Gastrocnemius medialis (tissue), 4 donors: Measurements from ENCODE around the gene UROC1. TPM values are rescaled to one million over a fixed set of nuclear protein-coding genes. Genes with fewer than 3 reads are reported as not detected.

Experiments
- ATAC-seq, 2 donors: fragments of 150-250 bp; one replicate each; pipeline ENCODE4 v1.9.1; 2016
- DNase-seq, 2 donors: peaks; one replicate each; pipeline ENCODE4 v3.0.0-alpha.2; 2019
- H3K27ac ChIP-seq, 4 donors: fragments of 200-600 bp; sonication (generic); 1 replicate in 1 of 4; 2 replicates in 3 of 4; pipeline ENCODE4 v1.5.1; 2016 to 2018; ENCODE audit warnings: mild to moderate bottlenecking in 2 of 4, moderate library complexity in 1 of 4
- H3K27me3 ChIP-seq, 3 donors: fragments of 200-600 bp; sonication (generic) in 2 of 3; 1 replicate in 1 of 3; 2 replicates in 2 of 3; pipeline versions ENCODE4 v1.5.1 to v1.6.0; 2016 to 2019; ENCODE audit warnings: mild to moderate bottlenecking in 1 of 3, moderate library complexity in 1 of 3
- H3K36me3 ChIP-seq, 2 donors: fragments of 200-600 bp; sonication (generic) in 1 of 2; one replicate each; pipeline ENCODE4 v1.5.1; 2017 to 2018
- H3K4me1 ChIP-seq, 2 donors: fragments of 200-600 bp; sonication (generic) in 1 of 2; one replicate each; pipeline ENCODE4 v1.5.1; 2016 to 2017; ENCODE audit warnings: mild to moderate bottlenecking in 2 of 2
- H3K4me3 ChIP-seq, 4 donors: fragments of 200-600 bp; sonication (generic) in 3 of 4; 1 replicate in 1 of 4; 2 replicates in 3 of 4; pipeline ENCODE4 v1.5.1; 2016 to 2019; ENCODE audit warnings: mild to moderate bottlenecking in 2 of 4
- H3K9me3 ChIP-seq, 3 donors: fragments of 200-600 bp; sonication (generic) in 2 of 3; 1 replicate in 1 of 3; 2 replicates in 2 of 3; pipeline ENCODE4 v1.5.1; 2016 to 2019
- CTCF ChIP-seq, 5 experiments: fragments of 450-650 bp in 3 of 5; fragments of 200-600 bp in 2 of 5; sonication (generic) in 2 of 5; IDR thresholded peaks in 4 of 5; conservative IDR thresholded peaks in 1 of 5; 1 replicate in 4 of 5; 2 replicates in 1 of 5; pipeline ENCODE4 v1.5.1; 2016 to 2019; ENCODE audit warnings: antibody characterized with exemption in 5 of 5, mild to moderate bottlenecking in 3 of 5, moderate library complexity in 3 of 5
- POLR2A ChIP-seq, 2 donors: fragments of 450-650 bp; IDR thresholded peaks; one replicate each; pipeline ENCODE4 v1.6.1; 2017; ENCODE audit warnings: antibody characterized with exemption in 2 of 2, mild to moderate bottlenecking in 2 of 2, moderate library complexity in 2 of 2
- in situ Hi-C, 4 donors: fragments of 200-750 bp; cut with MboI; loops; one replicate each; pipeline versions ENCODE4 v1.15.0 to v1.8.0; 2017; ENCODE audit warnings: low sequenced_read_pairs in 4 of 4
- intact Hi-C: fragments of 100-400 bp; cut with DNase I; formaldehyde crosslinking; loops from one replicate; pipeline ENCODE4 v1.15.1; 2023; ENCODE audit warnings: low total_unique reads
- total RNA-seq, 4 donors: library from RNA; depleted of rRNA; stranded (reverse); fragments of >200 nt; gene quantifications; one replicate each; pipeline versions ENCODE4 v1.1.0 to v1.2.3, GENCODE V29; 2016

Gene UROC1
- total RNA-seq, 4 donors from 2014 or later = 0.07 to 0.36 TPM; not detected in 2

GRCh38 chr3:126528419-126528799, 10.8 kb upstream of the UROC1 start:
- in situ Hi-C loops = no loop called here

DNA sequence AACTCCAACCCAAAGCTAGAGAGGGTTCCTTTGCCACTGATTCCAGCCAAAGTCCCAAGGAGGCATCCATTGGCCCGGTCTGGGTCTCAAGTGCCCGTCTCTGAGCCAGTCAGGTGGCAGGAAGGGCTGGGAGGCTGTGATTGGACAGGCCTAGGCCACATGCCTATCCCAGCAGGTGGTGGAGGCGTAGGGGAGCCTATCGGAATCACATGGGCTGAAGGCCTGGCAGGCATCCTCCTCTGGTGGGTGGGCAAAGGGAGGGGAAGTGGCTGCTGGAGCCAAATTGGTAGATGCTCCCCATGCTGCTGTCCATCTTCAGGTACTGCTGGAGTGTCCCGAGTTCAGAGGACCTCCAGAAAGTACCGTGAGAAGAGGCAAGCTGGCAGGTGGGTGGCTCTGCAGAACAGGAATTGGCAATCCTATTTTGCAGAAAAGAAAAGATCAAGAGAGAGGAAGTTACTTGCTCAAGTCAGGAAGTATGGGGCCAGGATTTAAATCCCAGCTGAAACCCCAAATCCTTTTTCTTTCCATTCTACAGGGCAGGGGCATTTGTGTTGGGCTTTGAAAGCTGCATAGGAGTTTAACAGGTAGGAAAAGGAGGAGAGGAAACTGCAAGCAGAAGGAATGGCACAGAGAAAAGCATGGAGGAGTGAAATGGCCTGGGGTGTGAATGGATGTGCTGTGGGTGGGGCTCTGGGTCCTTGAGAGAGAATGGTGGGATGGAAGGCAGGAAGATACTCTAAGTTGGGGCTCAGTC, 10.1 kb upstream of the UROC1 start:
- H3K36me3 ChIP-seq = no peaks in the 10 kb centered on the region
- in situ Hi-C loops = no loop called here
- no peak overlapping the region for H3K4me3 ChIP-seq
- intact Hi-C loops = loop anchor here (10.0 kb wide), 1 partner anchor 927 kb away; no protein-coding TSS in a partner anchor
- no peak for DNase-seq
- no peaks in the 10 kb centered on the region for H3K9me3 ChIP-seq
- H3K27ac ChIP-seq = no peak overlapping the region
- peaks cover 0 to 8% (median 0%) of the 10 kb centered on the region in 3 donors for H3K27me3 ChIP-seq
- peaks cover 0 to 7% of the 10 kb centered on the region in 2 donors for H3K4me1 ChIP-seq
- ATAC-seq = no peak
- no peak for TF ChIP-seq POLR2A (IDR thresholded peaks at IDR 0.05)
- TF ChIP-seq CTCF (IDR thresholded peaks at IDR 0.05 in 4 of 5, conservative IDR thresholded peaks at IDR 0.05 in 1 of 5) = no peak

More at GRCh38 chr3:126528419-126528799, 10.8 kb upstream of the UROC1 start:
- Histone ChIP-seq H3K9me3 (no peaks in the 10 kb centered on the region), H3K4me3 (no peak overlapping the region), H3K4me1 (peaks cover 0 to 7% of the 10 kb centered on the region in 2 donors), H3K36me3 (no peaks in the 10 kb centered on the region), H3K27me3 (peaks cover 0 to 4% (median 0%) of the 10 kb centered on the region in 3 donors), H3K27ac (no peak overlapping the region)
- TF ChIP-seq POLR2A (IDR thresholded peaks at IDR 0.05) (no peak), CTCF (IDR thresholded peaks at IDR 0.05 in 4 of 5, conservative IDR thresholded peaks at IDR 0.05 in 1 of 5) (no peak)
- intact Hi-C loops = loop anchor here (10.0 kb wide), 1 partner anchor 926 kb away; no protein-coding TSS in a partner anchor
- ATAC-seq = no peak
- no peak for DNase-seq

- H3K4me3 ChIP-seq = no peak overlapping the region
- TF ChIP-seq POLR2A (IDR thresholded peaks at IDR 0.05) = no peak
- TF ChIP-seq CTCF (IDR thresholded peaks at IDR 0.05 in 4 of 5, conservative IDR thresholded peaks at IDR 0.05 in 1 of 5) = no peak
- ATAC-seq (no peak), DNase-seq (no peak)
- no peaks in the 10 kb centered on the region for H3K9me3 ChIP-seq
- in situ Hi-C loops (no loop called here), intact Hi-C loops (loop anchor here (10.0 kb wide), 1 partner anchor 928 kb away; no protein-coding TSS in a partner anchor)
- H3K4me1 ChIP-seq = peaks cover 0 to 7% of the 10 kb centered on the region in 2 donors
- H3K27me3 ChIP-seq = peaks cover 0 to 8% (median 0%) of the 10 kb centered on the region in 3 donors
- H3K27ac ChIP-seq = no peak overlapping the region
- no peaks in the 10 kb centered on the region for H3K36me3 ChIP-seq
These were observed 9.4 kb upstream of the UROC1 start for GRCh38 chr3:126527006-126527405.

DNA sequence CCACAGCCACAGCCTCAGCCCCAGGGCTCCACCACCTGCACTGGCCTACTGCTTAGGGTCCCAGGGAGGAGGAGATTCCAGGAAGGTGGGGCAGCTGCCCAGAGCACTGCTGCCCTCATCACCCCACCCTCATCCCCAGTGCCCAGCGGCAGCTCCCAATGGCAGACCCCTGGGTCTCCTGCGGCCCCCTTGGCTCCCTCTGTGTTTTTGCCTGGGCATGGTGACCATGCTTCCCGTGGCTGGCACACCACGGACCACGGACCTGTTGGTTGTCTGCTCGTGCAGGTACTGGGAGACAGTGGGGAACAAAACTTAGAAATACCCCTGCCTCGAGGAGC, 9.1 kb upstream of the UROC1 start:
- Histone ChIP-seq H3K27ac (no peak overlapping the region), H3K4me1 (peaks cover 0 to 7% of the 10 kb centered on the region in 2 donors), H3K4me3 (no peak overlapping the region), H3K9me3 (no peaks in the 10 kb centered on the region), H3K27me3 (peaks cover 0 to 8% (median 0%) of the 10 kb centered on the region in 3 donors), H3K36me3 (no peaks in the 10 kb centered on the region)
- DNase-seq (no peak), ATAC-seq (no peak)
- TF ChIP-seq POLR2A (IDR thresholded peaks at IDR 0.05) (no peak), CTCF (IDR thresholded peaks at IDR 0.05 in 4 of 5, conservative IDR thresholded peaks at IDR 0.05 in 1 of 5) (no peak)
- in situ Hi-C loops = no loop called here
- intact Hi-C loops = loop anchor here (10.0 kb wide), 1 partner anchor 928 kb away; no protein-coding TSS in a partner anchor
